ENCODE measurements around the gene HNF4A.
"Not testable (repeated sequence)": the region's sequence is repeated elsewhere in the genome, so short reads cannot be mapped to it uniquely, and the experiment has no call there.

Gene HNF4A

DNA sequence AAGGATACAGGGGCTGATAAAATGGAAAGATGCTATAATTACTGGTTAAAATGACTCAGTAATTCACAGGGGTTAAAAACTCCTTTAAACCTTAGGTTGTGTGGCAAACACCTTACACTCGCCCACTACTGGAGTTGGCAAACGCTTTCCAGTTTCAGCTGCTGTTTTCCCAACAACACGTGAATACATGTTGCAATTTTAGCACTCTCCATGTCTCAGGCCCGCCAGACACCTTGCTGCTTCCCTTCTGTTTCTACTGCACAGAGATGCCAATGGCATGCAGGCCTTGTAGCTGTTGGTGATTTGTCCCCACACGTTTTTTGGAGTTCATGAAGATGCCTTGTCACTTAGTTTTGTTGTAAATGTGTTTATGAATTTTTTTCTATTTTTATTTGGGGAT, 114.8 kb downstream of the HNF4A start:
- DNase-seq (ENCODE audit: low read depth), result no peak

- DNase-seq (ENCODE audit: low read depth), result no peak
Observed at GRCh38 chr20:44471481-44471882, 116.0 kb downstream of the HNF4A start.

DNA sequence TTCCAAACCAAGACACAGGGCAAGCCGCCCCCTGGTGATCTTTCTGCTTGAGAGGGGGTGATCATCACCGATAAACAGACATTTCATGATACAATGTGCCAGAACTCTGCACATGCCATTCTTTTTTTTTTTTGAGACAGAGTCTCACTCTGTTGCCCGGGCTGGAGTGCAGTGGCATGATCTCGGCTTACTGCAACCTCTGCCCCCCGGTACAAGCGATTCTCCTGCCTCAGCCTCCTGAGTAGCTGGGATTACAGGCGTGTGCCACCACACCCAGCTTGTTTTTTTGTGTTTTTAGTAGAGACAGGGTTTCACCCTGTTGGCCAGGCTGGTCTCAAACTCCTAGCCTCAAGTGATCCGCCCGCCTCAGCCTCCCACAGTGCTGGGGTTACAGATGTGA, 116.8 kb downstream of the HNF4A start:
- DNase-seq (ENCODE audit: low read depth), result not testable (repeated sequence)

DNA sequence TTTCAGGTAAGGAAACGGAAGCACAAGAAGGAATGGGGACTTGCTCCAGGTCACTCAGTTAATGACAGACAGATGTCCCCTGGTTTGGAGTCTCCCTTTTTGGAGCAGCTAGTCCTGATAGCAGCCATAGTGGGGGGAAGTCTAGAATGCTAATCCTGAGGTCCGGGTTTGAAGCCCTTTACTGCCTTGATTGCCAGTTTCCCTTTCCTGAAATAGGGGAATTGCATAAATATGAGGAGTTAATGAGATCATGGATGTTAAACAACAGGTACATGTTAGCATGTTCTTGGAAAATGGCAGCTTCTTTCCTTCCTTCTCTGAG, 119.8 kb downstream of the HNF4A start:
- DNase-seq (ENCODE audit: low read depth), result no peak

- no peak for DNase-seq (ENCODE audit: low read depth)
Observed at GRCh38 chr20:44475694-44476560, 120.4 kb downstream of the HNF4A start, which contains the start of gene TTPAL. TSS of gene TTPAL (plus strand) at chr20:44475874. CDS start at chr20:44480000, 4,126 bp downstream.

DNA sequence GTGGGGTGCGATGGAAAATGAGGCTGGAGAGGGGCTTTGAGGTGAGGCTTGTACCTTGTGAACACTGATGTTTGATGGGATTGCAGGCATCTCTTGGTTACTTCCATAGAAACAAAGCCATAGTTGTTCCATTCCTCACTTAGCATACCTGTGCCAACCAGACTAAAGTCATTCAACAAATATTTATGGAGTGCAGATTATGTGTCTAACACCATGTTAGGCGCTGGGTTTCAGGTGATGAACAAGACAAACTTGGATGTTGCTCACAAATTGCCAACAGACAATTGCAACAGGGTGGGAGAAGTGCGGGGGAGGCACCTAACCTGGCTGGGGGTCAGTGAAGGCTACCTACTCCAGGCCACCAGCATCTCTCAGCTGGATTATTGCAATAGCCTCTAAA, 121.7 kb downstream of the HNF4A start:
- DNase-seq (ENCODE audit: low read depth), result no peak

- no peak for DNase-seq (ENCODE audit: low read depth)
Observed at GRCh38 chr20:44478206-44478605, 122.7 kb downstream of the HNF4A start.

DNA sequence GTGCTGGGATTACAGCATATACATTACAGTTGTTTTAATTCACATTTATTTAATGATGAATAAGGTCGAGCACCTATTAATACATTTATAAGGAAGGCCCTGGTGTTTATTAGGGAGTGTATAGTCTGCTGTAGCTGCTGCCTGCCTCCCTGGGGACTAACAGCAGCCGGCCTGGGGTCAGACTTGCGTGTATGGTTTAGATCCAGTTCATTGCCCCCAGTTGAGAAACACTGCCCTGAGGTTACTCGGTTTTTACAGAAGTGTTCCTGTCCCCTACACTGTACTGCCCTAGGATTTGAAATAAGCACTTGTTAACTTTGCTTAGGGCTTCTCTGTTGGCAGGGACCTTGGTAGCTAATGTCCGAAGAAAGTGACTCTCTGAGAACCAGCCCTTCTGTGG, 124.1 kb downstream of the HNF4A start:
- no peak for DNase-seq (ENCODE audit: low read depth)

GRCh38 chr20:44480097-44480496, 124.6 kb downstream of the HNF4A start:
- DNase-seq (ENCODE audit: low read depth), result no peak

DNA sequence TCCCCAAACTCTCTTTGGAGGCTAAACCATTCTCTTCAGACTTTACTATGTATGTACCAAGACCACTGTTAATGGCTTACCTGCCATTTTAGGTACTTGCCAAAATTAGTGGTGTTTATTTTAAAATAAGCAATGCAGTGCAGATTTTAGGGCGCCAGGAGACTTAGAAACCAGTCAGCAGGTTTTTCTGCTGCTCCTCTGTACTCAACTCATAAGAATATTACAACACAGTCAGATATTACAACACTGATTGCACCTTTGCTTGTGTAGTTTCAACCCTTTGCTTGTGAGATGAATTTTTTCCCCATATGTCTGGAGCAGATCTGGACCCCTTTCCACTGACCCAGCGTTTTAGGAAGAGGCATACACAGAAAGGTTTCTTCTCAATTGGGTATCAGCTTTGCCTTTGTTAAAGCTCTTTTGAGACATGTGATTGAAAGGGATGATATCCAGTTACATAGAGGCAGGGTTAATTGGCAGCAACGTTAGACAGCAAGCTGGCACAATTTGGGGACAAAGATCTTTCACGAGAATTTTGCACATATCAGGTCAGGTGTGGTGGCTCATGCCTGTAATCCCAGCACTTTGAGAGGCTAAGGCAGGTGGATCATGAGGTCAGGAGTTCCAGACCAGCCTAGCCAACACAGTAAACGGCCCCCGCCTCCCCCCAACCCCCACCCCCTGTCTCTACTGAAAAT, 126.4 kb downstream of the HNF4A start:
- no peak for DNase-seq (ENCODE audit: low read depth)

GRCh38 chr20:44483112-44483511, 127.6 kb downstream of the HNF4A start:
- no peak for DNase-seq (ENCODE audit: low read depth)
